Measurements from ENCODE around the gene SMU1.

GRCh38 chr9:33113799-33114547, 37.5 kb upstream of the SMU1 start:
- no peak for TF ChIP-seq POLR2A (IDR thresholded peaks at IDR 0.05)
- no peak for TF ChIP-seq EP300 (IDR thresholded peaks at IDR 0.05)
- TF ChIP-seq, protein P1, sequence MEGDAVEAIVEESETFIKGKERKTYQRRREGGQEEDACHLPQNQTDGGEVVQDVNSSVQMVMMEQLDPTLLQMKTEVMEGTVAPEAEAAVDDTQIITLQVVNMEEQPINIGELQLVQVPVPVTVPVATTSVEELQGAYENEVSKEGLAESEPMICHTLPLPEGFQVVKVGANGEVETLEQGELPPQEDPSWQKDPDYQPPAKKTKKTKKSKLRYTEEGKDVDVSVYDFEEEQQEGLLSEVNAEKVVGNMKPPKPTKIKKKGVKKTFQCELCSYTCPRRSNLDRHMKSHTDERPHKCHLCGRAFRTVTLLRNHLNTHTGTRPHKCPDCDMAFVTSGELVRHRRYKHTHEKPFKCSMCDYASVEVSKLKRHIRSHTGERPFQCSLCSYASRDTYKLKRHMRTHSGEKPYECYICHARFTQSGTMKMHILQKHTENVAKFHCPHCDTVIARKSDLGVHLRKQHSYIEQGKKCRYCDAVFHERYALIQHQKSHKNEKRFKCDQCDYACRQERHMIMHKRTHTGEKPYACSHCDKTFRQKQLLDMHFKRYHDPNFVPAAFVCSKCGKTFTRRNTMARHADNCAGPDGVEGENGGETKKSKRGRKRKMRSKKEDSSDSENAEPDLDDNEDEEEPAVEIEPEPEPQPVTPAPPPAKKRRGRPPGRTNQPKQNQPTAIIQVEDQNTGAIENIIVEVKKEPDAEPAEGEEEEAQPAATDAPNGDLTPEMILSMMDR (IDR thresholded peaks at IDR 0.05) = no peak
